HG02642 (cell line): Measurements from ENCODE around the gene SLC24A3.

Experiments used
- ATAC-seq: cut with Tn5 transposase; IDR thresholded peaks from one replicate; pipeline ENCODE4 v1.9.1; 2021; ENCODE audit warnings: mild to moderate bottlenecking; ENCODE audit not compliant: unreplicated experiment, poor library complexity

The SLC24A3 gene

DNA sequence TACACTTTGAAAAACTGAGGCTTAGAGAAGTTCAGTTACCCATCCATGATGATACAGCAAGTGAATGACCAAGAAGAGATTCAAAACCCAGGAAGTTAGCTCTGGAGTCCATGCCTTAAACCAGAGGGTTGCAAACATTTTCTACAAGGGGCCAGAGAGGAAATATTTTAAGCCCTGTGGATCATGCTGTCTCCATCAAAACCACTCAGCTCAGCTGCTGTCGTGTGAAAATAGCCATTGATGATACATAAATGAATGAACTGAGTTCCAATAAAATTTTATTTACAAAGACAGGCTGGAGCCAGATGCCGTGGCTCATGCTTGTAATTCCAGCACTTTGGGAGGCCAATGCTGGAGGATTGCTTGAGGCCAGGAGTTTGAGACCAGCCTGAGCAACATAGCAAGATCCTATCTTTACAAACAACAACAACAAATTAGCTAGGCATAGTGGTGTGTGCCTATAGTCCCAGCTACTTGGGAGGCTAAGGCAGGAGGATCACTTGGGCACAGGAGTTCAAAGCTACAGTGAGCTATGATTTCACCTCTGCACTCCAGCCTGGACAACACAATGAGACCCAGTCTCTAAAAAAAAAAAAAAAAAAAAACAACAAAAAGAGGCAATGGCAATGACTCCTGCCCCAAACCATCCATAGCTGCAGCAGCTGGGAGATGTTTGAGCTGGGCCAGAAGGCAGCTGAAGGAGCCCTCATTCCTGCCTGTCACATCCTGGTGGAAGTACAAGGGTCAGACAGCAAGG is 501.6 kb downstream of the SLC24A3 start:
- ATAC-seq = no peak

DNA sequence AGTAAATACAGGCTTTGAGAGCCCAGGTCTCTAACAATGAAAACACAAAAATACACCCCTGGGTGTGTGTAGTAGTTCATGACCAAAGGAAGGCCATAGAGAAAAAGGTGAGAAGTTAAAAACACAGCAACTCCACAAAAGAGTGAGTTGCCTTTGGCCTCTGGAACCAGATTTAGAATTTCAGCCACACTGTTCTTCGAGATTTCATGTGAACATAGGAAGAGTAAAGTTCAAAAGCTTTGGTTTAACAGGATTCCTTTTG is 502.1 kb downstream of the SLC24A3 start:
- no peak for ATAC-seq

DNA sequence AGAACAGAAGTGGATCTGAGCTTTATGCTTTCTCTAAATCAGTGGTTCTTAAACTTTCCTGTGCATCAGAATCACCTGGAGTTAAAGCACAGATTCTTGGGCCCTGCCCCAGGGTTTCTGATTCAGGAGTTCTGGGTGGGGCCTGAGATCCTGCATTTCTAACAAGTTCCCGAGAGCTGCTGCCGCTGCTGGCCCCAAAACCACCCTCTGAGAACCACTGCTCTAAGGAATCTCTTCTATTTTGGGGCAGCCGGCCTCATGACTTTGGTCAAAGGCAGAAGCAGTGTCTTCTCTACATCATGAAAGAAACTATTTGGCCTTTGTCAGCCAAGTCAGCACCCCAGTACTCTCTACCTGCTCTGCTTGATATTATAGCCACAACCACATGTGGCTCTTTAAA is 503.5 kb downstream of the SLC24A3 start:
- ATAC-seq = no peak

DNA sequence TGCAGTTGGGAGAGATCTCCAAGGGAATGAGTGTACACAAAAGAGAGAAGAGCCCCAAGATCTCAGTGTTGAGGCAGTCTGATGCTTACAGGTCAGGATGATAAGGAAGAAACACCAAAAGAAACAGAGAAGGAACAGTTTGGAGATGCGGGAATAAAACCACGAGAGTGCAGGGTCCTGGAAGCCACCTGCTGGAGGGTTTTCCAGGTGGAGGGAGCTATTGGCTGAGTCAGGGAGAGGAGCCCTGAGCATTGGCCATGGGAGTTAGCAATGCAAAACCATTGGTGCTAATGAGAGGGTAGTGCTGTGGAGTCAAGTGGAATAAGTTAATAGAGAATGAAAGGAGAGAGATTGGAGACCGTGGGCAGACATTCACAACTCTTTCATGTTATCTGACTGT is 506.4 kb downstream of the SLC24A3 start:
- no peak for ATAC-seq

DNA sequence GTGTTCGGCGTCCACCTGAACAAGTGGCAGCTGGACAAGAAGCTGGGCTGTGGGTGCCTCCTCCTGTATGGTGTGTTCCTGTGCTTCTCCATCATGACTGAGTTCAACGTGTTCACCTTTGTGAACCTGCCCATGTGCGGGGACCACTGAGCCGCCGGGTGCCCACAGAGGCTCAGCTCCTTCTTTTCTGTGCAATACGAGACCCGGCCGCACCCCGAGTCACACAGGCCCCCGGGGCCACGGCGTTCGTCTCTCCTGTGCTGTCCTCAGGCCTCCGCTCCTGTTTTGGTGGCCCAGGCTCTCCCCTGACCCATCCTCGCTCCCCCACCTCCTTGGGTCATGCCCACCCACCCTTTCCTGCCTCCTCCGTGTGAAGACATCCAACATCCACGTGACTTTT is 508.5 kb downstream of the SLC24A3 start:
- ATAC-seq = no peak

DNA sequence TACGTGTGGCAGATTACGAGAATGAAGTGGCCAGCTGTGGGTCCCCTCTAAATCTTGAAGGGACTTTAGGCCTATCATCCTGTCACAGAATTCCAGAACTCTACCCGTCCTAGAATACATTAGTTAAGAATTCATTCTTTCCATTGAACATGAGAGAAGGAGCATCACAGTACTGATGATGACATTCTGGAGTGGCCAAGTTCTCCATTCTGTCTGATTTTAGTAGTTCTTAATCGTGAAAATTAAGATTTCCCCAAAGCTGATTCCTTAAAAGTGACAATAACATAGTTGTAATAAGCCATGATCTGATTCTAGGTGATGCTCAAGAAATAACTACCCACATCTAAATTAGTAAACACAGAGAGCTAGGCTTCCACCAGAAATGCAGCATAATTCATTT is 510.6 kb downstream of the SLC24A3 start:
- no peak for ATAC-seq

DNA sequence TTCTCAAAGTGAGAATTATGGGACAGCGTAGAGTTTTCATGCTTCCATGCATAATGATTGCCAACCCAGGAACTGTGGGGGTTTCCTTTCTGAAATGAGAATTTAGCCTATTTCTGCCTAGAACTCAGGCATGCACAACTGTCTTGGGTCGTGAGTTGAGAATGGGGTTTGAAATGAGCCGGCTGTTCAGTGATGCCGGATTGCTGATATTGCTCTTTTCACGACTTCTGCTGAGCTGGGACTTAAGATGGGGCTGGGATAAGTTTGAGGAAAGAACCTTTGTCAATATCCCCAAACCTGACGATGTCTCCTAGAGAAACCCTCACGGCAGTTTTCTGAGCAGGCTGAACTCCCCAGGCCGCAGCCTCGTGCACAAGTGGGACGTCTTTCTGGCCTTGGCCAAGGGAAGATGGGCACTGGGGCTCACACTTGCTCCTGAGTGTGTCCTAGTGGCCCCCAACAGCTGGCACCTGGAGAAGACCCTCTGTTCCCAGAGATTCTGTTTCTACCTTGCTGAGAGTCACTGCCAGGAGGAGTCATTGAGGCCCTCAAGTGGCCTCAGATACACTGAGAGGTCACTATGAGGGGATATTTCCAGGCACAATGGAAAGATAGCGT is 511.5 kb downstream of the SLC24A3 start:
- no peak for ATAC-seq

DNA sequence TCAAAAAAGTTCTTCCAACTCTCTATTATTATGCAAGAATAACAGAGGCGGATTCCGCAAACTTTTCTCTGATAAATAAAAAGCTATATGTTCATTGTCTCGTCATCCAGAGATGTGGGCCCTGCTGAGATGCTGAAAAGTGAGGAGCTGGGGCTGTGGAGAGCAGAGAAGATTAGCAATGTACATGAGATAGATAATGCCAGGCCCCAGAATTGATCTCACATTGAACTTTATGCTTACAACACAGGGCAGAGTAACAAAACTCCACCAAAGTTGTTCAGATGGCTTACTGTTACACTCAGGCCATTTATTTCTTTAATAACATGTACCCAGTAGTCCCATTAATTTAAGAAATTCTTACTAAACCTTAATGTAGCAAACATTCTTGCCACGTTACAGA is 512.9 kb downstream of the SLC24A3 start:
- no peak for ATAC-seq

DNA sequence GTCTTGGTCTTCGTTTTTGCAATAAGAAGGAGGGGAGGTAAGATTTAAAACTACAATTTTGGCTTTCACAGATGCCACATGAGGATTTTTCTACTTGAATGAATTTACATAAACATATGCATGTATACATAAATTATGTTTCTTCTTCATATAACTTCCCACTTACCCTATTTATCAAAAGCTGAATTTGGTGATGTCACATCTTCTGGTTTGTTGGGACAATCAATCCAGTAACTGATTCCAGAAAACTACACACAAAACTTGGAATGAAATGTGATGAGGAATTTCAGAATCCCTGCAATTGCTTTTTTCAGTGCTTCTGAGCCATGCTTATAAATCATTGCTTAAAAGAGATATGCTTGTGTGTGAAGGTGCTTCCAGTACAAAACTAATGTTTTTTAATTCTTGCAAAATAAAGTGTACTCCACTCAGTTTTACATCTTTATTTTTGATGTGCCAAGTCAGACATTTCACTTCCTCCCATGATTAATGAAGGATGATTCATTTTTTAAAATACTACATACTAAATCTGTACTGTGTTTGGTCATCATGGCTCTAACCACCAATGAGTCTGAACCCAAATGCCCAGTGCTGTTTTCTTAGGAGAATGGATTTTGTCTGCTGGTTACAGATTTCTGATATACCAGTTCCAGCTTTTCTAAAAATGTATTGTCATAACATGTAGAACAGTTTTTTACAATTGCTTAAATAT is 513.5 kb downstream of the SLC24A3 start:
- no peak for ATAC-seq

DNA sequence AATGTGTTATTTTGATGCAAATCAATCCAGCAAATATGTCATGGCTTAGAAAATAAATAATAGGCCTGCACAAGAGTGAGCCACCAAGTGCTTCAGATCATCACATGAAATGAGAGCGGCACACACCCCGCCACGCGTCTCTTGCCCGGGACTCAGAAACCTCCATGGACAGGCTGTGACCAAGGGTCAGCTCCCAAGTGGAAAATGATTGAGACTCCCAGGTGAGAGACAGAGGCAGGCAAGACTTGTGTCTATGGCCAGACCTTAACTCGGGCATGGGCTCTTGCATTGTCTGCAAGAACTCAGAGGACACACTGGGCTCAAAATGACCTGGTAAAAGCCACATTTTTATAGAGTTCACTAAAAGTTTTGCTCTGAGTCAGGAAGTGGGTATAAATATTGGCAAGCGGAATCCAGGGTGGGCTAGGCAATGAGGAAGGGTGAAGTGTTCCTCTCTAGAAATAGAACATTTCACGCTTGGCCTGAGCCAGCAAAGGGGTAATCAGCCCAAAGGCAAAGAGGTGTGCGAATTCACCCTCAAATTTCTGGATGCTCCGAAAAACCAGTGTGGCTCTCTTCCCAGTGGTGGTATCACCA is 514.9 kb downstream of the SLC24A3 start:
- no peak for ATAC-seq

DNA sequence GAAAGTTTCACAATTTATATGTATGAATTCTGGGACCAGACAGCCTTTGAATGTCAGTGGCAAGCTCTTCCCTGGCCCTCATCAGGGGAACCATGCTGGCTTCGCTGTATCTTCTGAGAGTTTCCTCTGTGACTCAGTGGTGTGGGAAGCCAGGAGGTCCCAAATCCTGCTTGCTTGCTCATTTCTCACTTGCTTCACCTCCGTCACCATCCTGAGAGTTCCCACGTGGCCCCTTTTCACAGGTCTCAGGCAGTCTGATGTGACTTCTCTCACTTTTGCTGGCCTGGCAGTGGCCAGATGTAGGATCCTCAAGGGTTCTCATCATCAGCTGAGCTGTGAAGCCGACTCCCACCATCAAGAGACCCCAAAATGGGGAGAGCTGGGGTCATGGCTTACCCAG is 517.2 kb downstream of the SLC24A3 start:
- no peak for ATAC-seq

DNA sequence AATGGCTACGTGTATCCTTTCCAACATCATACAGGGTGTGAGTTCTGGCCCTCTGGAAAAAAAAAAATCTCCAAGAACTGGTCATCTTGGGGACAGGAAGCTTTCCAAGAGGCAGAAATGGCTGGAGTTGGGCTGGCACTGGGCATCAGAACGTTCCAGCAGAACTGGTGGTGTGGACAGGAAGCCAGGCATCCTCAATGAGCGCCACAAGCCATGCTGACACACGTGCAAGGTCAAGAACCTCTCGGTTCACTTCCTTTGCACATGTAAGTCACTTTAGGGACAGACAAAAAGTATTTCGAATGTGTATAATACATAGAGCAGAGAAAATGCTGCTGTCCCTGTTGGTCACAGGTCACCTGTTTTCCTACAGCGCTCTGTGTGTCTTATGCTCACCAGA is 518.3 kb downstream of the SLC24A3 start:
- no peak for ATAC-seq

DNA sequence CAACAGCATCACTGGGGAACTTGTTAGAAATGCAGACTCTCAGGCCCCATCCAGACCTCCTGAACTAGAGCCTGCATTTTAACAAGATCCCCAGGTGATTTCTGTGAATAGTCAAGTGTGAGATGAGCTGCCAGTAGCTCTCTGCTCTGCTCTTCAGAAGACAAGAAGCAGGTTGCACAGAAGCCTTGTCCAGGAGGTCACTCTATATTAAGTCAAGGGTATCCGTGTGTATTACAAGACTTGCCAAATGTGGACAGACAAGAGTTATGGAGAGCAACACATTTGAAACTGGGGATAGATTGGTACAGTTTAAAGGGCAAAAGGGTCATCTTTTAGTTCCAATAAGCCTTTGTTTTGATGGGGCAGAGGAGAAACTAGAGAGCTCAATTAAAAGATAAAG is 522.4 kb downstream of the SLC24A3 start:
- ATAC-seq = no peak

DNA sequence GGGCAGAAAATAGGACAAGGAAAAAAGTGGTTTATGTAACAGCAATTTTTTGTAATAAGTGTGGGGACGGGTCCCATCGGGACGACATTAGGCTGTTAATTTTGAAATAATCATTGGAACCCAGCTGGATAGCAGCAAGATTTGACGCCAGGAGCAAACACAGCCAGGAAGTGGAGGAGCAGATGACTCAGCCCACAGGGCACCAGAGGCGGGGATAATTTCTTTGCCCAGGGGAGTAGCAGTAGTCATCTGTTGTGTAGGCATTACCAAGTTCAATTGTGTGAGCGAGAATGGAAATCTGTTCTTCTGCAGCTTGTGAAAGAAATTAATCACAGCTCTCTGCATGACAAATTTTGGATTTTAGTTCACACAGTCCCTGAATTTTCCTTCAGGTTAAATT is 523.0 kb downstream of the SLC24A3 start:
- ATAC-seq = no peak

DNA sequence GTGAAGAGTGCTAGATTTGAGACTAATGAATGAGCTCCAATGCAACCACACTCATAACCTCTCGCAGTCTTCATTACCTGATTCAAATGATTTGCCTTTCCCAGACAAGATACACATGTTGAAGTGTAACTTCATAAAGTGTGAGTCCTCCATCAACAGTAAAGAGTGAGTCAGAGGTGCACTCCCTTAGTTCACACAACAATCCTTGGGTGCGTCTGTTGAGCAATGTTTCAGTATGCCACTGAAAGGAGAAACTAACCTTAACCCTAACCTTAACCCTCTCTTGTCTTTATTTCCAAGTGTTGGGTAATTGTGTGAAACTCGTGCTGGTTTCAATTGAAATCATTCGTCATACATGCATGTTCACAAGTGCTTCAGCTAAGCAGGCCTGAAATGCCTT is 524.6 kb downstream of the SLC24A3 start:
- ATAC-seq = no peak

DNA sequence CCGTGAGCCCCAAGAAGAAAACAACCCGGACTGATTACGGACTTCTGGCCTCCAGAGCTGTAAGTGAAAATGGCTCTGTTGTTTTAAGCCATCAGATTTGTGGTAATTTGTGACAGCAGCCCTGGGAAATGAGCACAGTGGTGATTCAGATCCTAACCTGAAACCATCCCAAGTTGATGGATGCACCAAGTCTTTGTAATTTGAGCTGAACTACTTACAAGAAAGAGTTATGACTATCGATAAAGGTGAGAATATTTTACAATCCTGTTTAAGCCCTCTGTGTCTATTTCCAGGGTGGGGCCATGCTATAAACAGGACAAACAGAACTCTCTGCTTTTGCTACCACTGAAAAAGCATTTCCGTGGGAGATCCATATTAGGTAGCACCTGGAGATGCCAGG is 526.5 kb downstream of the SLC24A3 start:
- no peak for ATAC-seq

DNA sequence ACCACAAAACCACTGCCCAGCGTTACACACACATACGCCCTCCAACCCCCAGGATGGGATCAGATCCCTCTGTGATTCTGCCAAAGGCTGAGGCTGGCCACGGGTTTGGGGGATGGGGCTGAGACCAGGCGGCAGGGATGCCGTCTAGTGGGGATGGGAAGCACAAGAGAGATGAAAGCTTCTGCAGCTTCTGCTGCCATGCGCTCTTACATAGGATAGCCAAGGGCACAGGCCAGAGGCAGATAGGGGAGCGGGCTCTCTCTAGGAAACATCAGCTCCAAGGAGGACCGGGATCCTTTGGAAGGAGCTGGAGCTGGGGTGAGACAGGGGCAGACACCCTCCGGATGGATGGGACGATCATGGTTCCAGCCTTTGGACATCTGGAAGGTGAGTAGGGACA is 526.9 kb downstream of the SLC24A3 start:
- ATAC-seq = no peak

DNA sequence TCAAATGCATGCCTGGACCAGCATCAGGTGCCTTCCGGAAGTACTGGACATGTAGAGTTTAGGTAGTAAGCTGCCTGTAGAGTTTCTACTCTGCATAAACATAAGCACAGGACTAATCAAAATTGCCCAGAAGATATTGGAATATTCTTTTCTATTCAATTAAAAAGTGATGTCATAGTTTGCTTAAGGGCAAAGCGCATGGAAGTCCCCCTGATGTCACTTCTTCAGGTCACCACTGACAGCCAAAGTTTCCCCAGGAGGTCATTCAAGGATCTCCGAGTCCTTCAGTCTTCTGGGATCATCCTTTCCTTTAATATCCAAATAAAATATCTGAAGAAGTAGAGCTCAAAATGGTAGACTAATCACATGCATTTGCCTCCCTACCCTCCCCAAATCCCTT is 528.1 kb downstream of the SLC24A3 start:
- ATAC-seq = no peak

DNA sequence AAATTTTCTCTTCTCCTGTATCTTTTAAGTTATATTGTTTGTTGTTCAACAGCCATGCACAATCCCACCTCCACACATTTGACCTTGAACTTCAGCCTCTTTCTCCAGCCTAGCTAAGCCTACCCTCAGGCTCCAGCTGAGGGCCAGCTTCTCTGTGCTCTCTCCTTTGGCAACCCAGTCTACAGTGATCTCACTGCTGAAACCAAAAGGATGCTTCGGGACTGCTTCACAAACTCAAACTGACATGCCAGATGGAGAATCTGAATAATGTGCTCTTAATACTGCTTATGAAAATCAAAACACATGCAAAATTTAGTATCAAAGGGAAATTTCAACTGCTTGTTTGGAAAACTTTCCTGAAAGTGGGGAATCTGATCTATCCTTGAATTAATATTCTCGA is 529.5 kb downstream of the SLC24A3 start:
- ATAC-seq = no peak

DNA sequence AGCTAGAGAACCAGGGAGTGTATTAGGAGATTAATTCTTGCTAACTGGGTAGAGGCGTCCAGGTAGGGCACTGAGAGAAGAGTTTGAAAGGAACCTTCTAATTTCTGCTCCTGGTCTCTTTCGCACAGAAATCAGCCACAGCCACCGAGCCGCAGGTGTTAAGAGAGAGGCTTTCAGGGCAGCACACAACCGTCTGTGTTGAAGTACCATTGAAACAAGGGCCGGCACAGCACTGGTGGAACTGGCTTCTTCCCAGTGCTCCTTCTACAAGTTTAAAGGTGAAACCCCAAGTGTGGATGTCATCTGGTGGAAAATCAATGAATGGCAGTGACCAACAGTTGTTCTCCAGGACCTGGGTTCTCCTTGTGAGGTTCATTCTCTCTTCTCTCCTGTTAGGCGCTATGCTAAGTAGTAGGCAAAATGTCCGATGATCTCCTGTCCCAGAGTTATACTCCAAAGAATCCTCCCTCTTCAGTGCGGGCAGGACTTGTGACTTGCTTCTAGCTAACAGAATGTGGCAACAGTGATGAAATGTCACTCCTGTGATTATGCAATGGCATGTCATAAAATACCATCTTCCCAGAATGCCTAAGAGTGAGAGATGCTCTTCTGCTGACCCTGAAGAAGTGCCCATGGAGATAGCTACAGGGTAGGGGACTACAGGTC is 530.7 kb downstream of the SLC24A3 start:
- ATAC-seq = no peak

DNA sequence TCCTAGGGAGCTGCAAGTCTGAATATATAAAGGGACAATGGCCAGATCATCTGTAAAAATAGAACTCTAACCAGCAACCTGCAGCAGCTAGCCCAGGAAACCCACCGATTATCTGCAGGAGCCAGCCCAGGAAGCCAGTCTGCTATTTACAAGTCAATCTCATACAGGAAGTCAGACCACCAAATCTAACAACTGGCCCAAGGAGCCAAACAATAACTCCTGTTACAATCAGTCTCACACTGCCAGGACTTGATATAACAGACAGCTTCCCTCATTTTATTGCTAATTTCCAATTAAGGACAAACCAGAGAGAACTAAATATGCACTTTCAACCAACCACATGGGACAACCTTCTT is 531.2 kb downstream of the SLC24A3 start:
- no peak for ATAC-seq
